ENCODE data around the gene DGCR2. TPM values are rescaled to one million over a fixed set of nuclear protein-coding genes. Genes with fewer than 3 reads are reported as not detected.

DGCR2 gene
- total and polyA plus RNA-seq, 2 of the 8 experiments (the other 6 are each of a cell fraction or from before 2014, with no cell fraction given), result 42.3 to 62.2 TPM

DNA sequence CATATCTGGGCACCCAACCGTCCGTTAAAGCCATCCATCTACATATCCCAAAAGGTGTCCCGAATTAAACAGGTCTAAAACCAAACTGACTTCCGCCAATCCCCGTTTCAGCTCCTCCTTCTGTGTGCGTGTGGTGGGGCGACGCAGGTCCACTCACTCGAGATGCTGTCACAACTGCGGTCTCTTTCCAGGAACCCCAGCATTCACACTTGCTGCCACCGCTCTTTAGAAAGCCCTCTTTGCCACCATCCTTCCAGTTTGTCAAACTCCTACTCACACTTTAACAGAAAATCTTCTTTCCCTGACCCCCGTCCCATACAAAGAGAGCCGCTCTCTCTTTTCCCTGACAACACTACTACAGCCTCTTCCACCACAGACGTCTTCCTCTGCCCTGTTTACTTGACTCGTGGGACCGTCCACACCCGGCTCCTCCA lies 21.8 kb upstream of the DGCR2 start:
- TF ChIP-seq CBX5 (IDR thresholded peaks at IDR 0.05; ENCODE audit: low read depth, low read length), result no peak
- peak; percentile 84 for TF ChIP-seq SAP30 (IDR thresholded peaks at IDR 0.05; ENCODE audit: insufficient read depth, insufficient replicate concordance, low read length)
- Histone ChIP-seq H3K23ac (ENCODE audit: insufficient read length) (no peak overlapping the region), H3K4me2 (ENCODE audit: insufficient read depth in 1 of 2, low read depth in 2 of 2, low read length in 2 of 2) (peak overlapping the region; percentile 78 to 84), H2AK5ac (ENCODE audit: low read depth, low read length) (no peak overlapping the region), H3K23me2 (ENCODE audit: low read depth, low read length) (peaks cover 6% of the 10 kb centered on the region; the same call in 1 of the 2 replicates), H2AFZ (ENCODE audit: low read length) (no peak overlapping the region), H4K5ac (ENCODE audit: insufficient read length, low read depth, low read length) (no peak overlapping the region), H2BK15ac (ENCODE audit: low read length) (no peak overlapping the region; the same call in 1 of the 2 replicates), H2BK20ac (ENCODE audit: low read length) (no peak overlapping the region), H3K9me3 (ENCODE audit: insufficient read depth in 2 of 2, low read depth in 1 of 2, low read length in 1 of 2) (no peaks in the 10 kb centered on the region), H3K79me2 (ENCODE audit: control insufficient read depth in 1 of 2, insufficient read depth in 2 of 2, low read length in 2 of 2) (peaks cover 0 to 10% of the 10 kb centered on the region in 2 experiments; a peak in 2 of 4 replicates), H3K14ac (ENCODE audit: insufficient read length) (no peak overlapping the region), H2BK5ac (ENCODE audit: low read depth, low read length) (0 out of 2 replicates have a peak overlapping the region, but pooled peaks have one; percentile 46), H3K27ac (ENCODE audit: low read depth, low read length) (0 out of 2 replicates have a peak overlapping the region, but pooled peaks have one; percentile 59), H3K4me1 (replicated peaks in 1 of 4; ENCODE audit: control insufficient read depth in 3 of 4, insufficient read depth in 4 of 4, low read length in 3 of 4) (peaks cover 0 to 12% (median 5%) of the 10 kb centered on the region in 4 experiments; a peak in 5 of 7 replicates), H3K56ac (replicated peaks; ENCODE audit: insufficient read length, low read depth, low read length) (no peak overlapping the region), H2BK120ac (replicated peaks; ENCODE audit: low read depth, low read length) (no peak overlapping the region), H3K18ac (ENCODE audit: extremely low read depth, low read length) (no peak overlapping the region; the same call in 1 of the 2 replicates), H2BK12ac (ENCODE audit: low read depth, low read length) (no peak overlapping the region), H4K20me1 (replicated peaks in 1 of 2; ENCODE audit: control insufficient read depth in 1 of 2, insufficient read depth in 2 of 2, low read length in 2 of 2) (peaks cover 2% of the 10 kb centered on the region in 2 experiments), H3K79me1 (ENCODE audit: low read depth, low read length) (no peaks in the 10 kb centered on the region; the same call in 1 of the 2 replicates), H4K8ac (ENCODE audit: extremely low read depth, insufficient read depth, low read length) (peak overlapping the region; percentile 58; the same call in 1 of the 2 replicates), H4K91ac (replicated peaks; ENCODE audit: insufficient read length, low read length) (no peak overlapping the region), H3K4me3 (ENCODE audit: extremely low read depth in 1 of 4, insufficient read depth in 2 of 4, low read depth in 3 of 4, low read length in 4 of 4) (peak overlapping the region; percentile 47 to 94 (median 92)), H3K36me3 (ENCODE audit: control insufficient read depth in 2 of 4, insufficient read depth in 4 of 4, low read length in 3 of 4) (peaks cover 4 to 25% (median 18%) of the 10 kb centered on the region in 4 experiments; a peak in 6 of 8 replicates), H3K27me3 (replicated peaks in 1 of 4; ENCODE audit: control insufficient read depth in 3 of 4, extremely low read depth in 1 of 4, insufficient read depth in 3 of 4, low read length in 3 of 4) (peaks cover 16 to 29% (median 22%) of the 10 kb centered on the region in 4 experiments), H3K4ac (replicated peaks; ENCODE audit: insufficient read length, low read depth, low read length) (no peak overlapping the region), H3K9ac (replicated peaks in 1 of 4; ENCODE audit: extremely low read depth in 1 of 4, low read depth in 3 of 4, low read length in 3 of 4) (peak overlapping the region; percentile 5 to 80 (median 70))
- 15% methylated on average over 17 of the region's 17 CpGs; no CpG with 5 or more reads in 1 of the 2 experiments for WGBS, 2 experiments (ENCODE audit: extremely low coverage in 1 of 2, insufficient coverage in 1 of 2, insufficient read length in 1 of 2, insufficient replicate concordance in 2 of 2, low coverage in 1 of 2, low lambda C conversion rate in 2 of 2, missing lambda C conversion rate in 1 of 2)
- FAIRE-seq (no peak), DNase-seq (ENCODE audit: low read depth in 1 of 2, low spot score in 2 of 2) (no peak)
- ChIA-PET POLR2A (ENCODE audit: partially characterized antibody) (interaction anchor here (0.8 to 3.4 kb wide), 6 partner anchors 10 to 26 kb away, joined by 3 to 24 read pairs (median 4); partner anchors contain the start of genes DGCR2 and TSSK2), CTCF (ENCODE audit: partially characterized antibody) (interaction anchor here (0.6 to 5.0 kb wide), 18 partner anchors 9 to 1956 kb away, joined by 3 to 37 read pairs (median 4); partner anchors contain the start of genes DGCR2 and TSSK2)

Data from H1 (cell line).